Kidney (tissue), 14 donors: ENCODE data around the gene E2F4. TPM values are rescaled to one million over a fixed set of nuclear protein-coding genes. Genes with fewer than 3 reads are reported as not detected.

Experiments used
- DNase-seq, 5 donors: peaks; one replicate each; pipeline ENCODE4 v3.0.0-alpha.2; 2013 to 2020
- FAIRE-seq: peaks from 2 replicates; lab custom pipeline; 2012; peaks lifted over from hg19 to GRCh38; lab: Jason Lieb, UNC
- H3K27ac ChIP-seq, 2 donors: one replicate each; pipeline ENCODE4 v1.7.0; 2013; ENCODE audit warnings: low read depth in 2 of 2, low read length in 2 of 2, inconsistent platforms in 1 of 2
- H3K27me3 ChIP-seq: one replicate; pipeline ENCODE4 v1.7.1; 2013; ENCODE audit warnings: low read length, inconsistent platforms; ENCODE audit not compliant: control insufficient read depth, insufficient read depth
- H3K36me3 ChIP-seq, 3 donors: one replicate each; pipeline versions ENCODE4 v1.7.0 to v1.7.1; 2013; ENCODE audit warnings: low read length in 3 of 3, control low read depth in 1 of 3, inconsistent platforms in 1 of 3; ENCODE audit not compliant: insufficient read depth in 3 of 3, control insufficient read depth in 2 of 3
- H3K4me1 ChIP-seq, 3 donors: one replicate each; pipeline versions ENCODE4 v1.7.0 to v1.7.1; 2013; ENCODE audit warnings: low read length in 3 of 3, inconsistent platforms in 1 of 3, low read depth in 1 of 3; ENCODE audit not compliant: control insufficient read depth in 2 of 3, insufficient read depth in 2 of 3
- H3K4me3 ChIP-seq, 3 donors: one replicate each; pipeline versions ENCODE4 v1.7.0 to v1.8.1; 2013; ENCODE audit warnings: low read length in 3 of 3, control low read depth in 1 of 3, inconsistent platforms in 1 of 3
- H3K9ac ChIP-seq, 3 donors: one replicate each; pipeline versions ENCODE4 v1.7.0 to v1.7.1; 2013; ENCODE audit warnings: low read length in 3 of 3, control low read depth in 1 of 3, inconsistent platforms in 1 of 3
- H3K9me3 ChIP-seq, 3 donors: one replicate each; pipeline versions ENCODE4 v1.7.0 to v1.7.1; 2013; ENCODE audit warnings: low read length in 3 of 3, control low read depth in 1 of 3, inconsistent platforms in 1 of 3; ENCODE audit not compliant: control insufficient read depth in 2 of 3, insufficient read depth in 1 of 3
- CTCF ChIP-seq: IDR thresholded peaks from 3 replicates; pipeline ENCODE4 v1.5.1; 2012; ENCODE audit warnings: mild to moderate bottlenecking, moderate library complexity, borderline replicate concordance; ENCODE audit not compliant: insufficient read depth; ENCODE audit errors: extremely low read depth
- intact Hi-C: fragments of 100-400 bp; cut with DNase I; formaldehyde crosslinking; loops from one replicate; pipeline ENCODE4 v1.11.1; 2022
- polyA plus RNA-seq: library from polyadenylated mRNA; stranded (reverse); fragments of 350-450 nt; fragmentation: Illumina TruSeq; extraction: RNeasy Lipid Tissue Mini Kit (QIAGEN cat#74804); gene quantifications from one replicate; pipeline ENCODE4 v1.2.3, GENCODE V29; 2014; ENCODE audit warnings: low read depth, low replicate concordance; ENCODE audit not compliant: insufficient read depth
- total RNA-seq: library from RNA; stranded (reverse); fragmentation: NEBNext Ultra II Directional; extraction: Animal tissue kit (Norgen Biotek cat#: 25700); gene quantifications from one replicate; pipeline ENCODE4 v1.2.1, GENCODE V29; 2021
- donor health status: control.
- donor health status: control.
- donor health status: control.
- donor health status: control.
- donor health status: control.
- donor health status: DM: yes; HTN: yes; CAD: no.
- donor health status: Normal renal cell carcinoma (clear cell type).

The E2F4 gene
- total and polyA plus RNA-seq, 2 donors from 2014 or later, result 39.1 to 54.4 TPM

GRCh38 chr16:67166110-67166547 is 25.8 kb upstream of the E2F4 start:
- peaks cover 0 to 50% (median 7%) of the 10 kb centered on the region in 3 donors for H3K4me1 ChIP-seq
- TF ChIP-seq CTCF, result no peak
- no peak for FAIRE-seq
- H3K4me3 ChIP-seq, result no peak overlapping the region
- H3K9me3 ChIP-seq, result no peaks in the 10 kb centered on the region
- intact Hi-C loops, result no loop called here
- H3K9ac ChIP-seq, result no peak overlapping the region
- peak in 1 of 5 donors; percentile 50 for DNase-seq
- H3K36me3 ChIP-seq, result no peaks in the 10 kb centered on the region
- H3K27me3 ChIP-seq, result peaks cover 48% of the 10 kb centered on the region
- H3K27ac ChIP-seq, result no peak overlapping the region

GRCh38 chr16:67166598-67167168 is 25.3 kb upstream of the E2F4 start:
- H3K9me3 ChIP-seq, result no peaks in the 10 kb centered on the region
- H3K27me3 ChIP-seq, result peaks cover 44% of the 10 kb centered on the region
- peaks cover 0 to 48% (median 4%) of the 10 kb centered on the region in 3 donors for H3K4me1 ChIP-seq
- H3K36me3 ChIP-seq, result no peaks in the 10 kb centered on the region
- TF ChIP-seq CTCF, result no peak
- no peak overlapping the region for H3K9ac ChIP-seq
- no peak for FAIRE-seq
- H3K27ac ChIP-seq, result no peak overlapping the region
- intact Hi-C loops, result no loop called here
- DNase-seq, result no peak
- H3K4me3 ChIP-seq, result no peak overlapping the region

- Histone ChIP-seq H3K27me3 (peaks cover 38% of the 10 kb centered on the region), H3K4me1 (peaks cover 0 to 43% (median 4%) of the 10 kb centered on the region in 3 donors), H3K4me3 (no peak overlapping the region), H3K9me3 (no peaks in the 10 kb centered on the region), H3K36me3 (no peaks in the 10 kb centered on the region), H3K9ac (no peak overlapping the region), H3K27ac (no peak overlapping the region)
- DNase-seq (no peak), FAIRE-seq (no peak)
- no peak for TF ChIP-seq CTCF
- intact Hi-C loops, result no loop called here
Observed at GRCh38 chr16:67167588-67167987, 24.4 kb upstream of the E2F4 start.
